GM21447 (cell line): ENCODE data around the gene FOXD4.
"Not testable (repeated sequence)": the region's sequence is repeated elsewhere in the genome, so short reads cannot be mapped to it uniquely, and the experiment has no call there.

ENCODE experiments used
- ATAC-seq: cut with Tn5 transposase; IDR thresholded peaks from one replicate; pipeline ENCODE4 v1.9.1; 2021; ENCODE audit not compliant: unreplicated experiment

Gene FOXD4

GRCh38 chr9:94323-94722 is 23.9 kb downstream of the FOXD4 start:
- ATAC-seq, result not testable (repeated sequence)

GRCh38 chr9:93909-94308 is 24.3 kb downstream of the FOXD4 start:
- ATAC-seq, result not testable (repeated sequence)

- ATAC-seq, result not testable (repeated sequence)
Measured at GRCh38 chr9:90851-91250, 27.4 kb downstream of the FOXD4 start.

GRCh38 chr9:88396-89037 is 29.7 kb downstream of the FOXD4 start:
- peak; percentile 66 for ATAC-seq

- ATAC-seq, result not testable (repeated sequence)
Measured at GRCh38 chr9:87860-88259, 30.4 kb downstream of the FOXD4 start.

DNA sequence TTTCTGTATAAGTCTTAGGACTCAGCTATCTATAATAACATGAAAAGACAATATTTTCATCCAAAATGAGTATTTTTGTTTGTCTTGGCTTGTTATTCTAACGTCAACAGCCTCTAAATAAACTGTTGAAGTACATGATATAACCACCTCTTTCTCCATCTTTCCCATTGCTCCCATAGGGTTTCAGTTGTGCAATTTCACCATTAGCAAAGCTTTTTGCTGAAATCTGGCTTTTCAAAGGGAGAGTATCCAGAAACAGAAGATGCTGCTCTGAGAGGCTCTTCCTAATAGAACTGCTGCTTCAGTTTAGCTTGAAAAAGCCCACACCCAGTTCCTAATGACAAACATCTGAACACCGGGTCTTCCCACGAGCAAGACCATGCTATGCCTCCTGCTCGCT is 31.1 kb downstream of the FOXD4 start:
- not testable (repeated sequence) for ATAC-seq

- ATAC-seq, result not testable (repeated sequence)
Measured at GRCh38 chr9:86697-87096, 31.5 kb downstream of the FOXD4 start.

DNA sequence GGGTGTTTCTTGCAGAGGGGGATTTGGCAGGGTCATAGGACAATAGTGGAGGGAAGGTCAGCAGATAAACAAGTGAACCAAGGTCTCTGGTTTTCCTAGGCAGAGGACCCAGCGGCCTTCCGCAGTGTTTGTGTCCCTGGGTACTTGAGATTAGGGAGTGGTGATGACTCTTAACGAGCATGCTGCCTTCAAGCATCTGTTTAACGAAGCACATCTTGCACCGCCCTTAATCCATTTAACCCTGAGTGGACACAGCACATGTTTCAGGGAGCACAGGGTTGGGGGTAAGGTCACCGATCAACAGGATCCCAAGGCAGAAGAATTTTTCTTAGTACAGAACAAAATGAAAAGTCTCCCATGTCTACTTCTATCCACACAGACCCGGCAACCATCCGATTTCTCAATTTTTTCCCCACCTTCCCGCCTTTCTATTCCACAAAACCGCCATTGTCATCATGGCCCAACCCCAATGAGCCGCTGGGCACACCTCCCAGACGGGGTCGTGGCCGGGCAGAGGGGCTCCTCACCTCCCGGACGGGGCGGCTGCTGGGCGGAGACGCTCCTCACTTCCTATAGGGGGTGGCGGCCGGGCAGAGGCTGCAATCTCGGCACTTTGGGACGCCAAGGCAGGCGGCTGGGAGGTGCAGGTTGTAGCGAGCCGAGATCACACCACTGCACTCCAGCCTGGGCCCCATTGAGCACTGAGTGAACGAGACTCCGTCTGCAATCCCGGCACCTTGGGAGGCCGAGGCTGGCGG is 35.1 kb downstream of the FOXD4 start:
- ATAC-seq, result not testable (repeated sequence)

- not testable (repeated sequence) for ATAC-seq
Measured at GRCh38 chr9:78333-78732, 39.9 kb downstream of the FOXD4 start.

- ATAC-seq, result not testable (repeated sequence)
Measured at GRCh38 chr9:76389-76788, 41.8 kb downstream of the FOXD4 start.

DNA sequence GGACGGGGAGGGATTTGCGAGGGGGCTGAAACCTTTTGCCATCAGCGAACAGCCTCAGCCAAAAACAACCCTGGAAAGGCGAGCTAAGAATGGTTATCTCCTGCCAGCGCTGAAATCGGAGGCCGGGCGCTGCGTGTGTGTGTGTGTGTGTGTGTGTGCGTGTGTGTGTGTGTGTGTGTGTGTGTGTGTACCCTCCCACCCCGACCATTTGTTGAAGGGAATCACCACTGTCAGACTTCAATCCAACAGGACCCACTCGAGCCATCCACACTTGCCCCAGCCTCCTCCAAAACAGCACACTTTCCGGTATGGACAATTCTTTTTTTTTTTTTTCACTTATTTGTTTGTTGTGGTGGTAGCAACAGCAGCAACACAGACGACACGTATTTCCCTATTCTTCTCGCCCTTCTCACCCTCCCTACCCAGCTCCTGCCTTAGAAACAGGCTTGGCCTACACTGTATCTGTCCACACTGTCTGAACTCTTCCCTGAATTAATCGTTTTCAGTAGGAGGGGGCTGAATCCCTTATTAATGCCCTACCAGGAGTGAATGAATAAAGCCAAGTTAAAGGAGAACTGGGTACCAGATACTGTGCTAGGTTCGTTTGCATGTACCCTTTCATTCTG is 44.2 kb downstream of the FOXD4 start:
- ATAC-seq, result not testable (repeated sequence)

DNA sequence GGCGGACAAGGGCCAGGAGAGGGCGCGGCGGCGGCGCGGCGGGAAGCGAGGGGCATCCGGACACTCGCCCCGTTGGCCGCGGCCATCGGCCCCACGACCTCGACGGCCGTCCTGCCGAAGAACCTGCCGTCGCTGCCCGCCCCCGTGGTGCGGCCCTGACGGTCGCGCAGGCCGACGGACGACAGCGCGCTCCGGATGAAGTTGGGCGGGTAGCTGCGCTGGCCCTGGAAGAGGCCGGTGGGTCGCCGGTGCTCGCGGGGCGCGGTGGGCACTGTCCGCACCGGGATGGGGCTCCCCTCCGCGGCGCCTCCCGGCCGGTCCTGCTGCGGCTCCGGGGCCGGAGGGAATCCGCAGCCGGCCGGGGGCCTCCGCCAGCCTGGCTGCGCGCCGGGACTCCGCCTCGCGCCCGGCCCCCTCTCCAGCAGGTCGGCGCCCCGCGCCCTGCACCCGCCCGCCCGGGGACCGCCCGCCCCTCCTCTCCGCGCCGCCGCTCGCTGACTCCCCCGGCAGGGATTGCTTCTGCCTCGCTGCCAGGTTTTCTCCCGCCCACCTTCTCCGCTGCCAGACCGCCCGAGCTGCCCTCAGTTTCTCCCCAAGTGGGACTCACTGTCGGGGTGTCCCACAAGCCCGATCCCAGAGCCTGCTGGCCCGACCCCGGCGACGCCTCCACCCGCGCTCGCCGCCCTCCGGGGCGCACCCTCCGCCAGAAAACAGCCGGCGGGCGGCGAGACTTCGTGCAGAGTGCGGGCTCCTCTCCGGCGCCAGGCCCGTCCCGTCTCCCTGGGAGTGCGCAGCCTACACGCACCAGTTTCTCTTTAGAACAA is 44.9 kb downstream of the FOXD4 start:
- not testable (repeated sequence) for ATAC-seq
